HCT116 (cell line): Measurements from ENCODE around the gene TMEM181. TPM values are rescaled to one million over a fixed set of nuclear protein-coding genes. Genes with fewer than 3 reads are reported as not detected.

Experiments
- ATAC-seq: fragments of 200-7000 bp; cut with Tn5 transposase; 2 replicates; pipeline ENCODE4 v1.9.1; 2020; ENCODE audit warnings: mild to moderate bottlenecking, moderate library complexity
- BruUV-seq: library from RNA; stranded (reverse); fragments of 400-500 nt; replicated peaks from 2 replicates; lab custom pipeline; 2021; lab: Mats Ljungman, UMichigan
- CTCF ChIA-PET: fragments of 300-600 bp; sonication (Branson Sonifier 250); formaldehyde crosslinking; loops from one replicate; lab custom pipeline; 2021; ENCODE audit warnings: antibody characterized with exemption; lab: Charles Lee
- POLR2A ChIA-PET: fragments of 300-600, 350-600 bp; sonication (Branson Sonifier 250); formaldehyde crosslinking; loops from one replicate; lab custom pipeline; 2021; ENCODE audit warnings: antibody characterized with exemption; lab: Charles Lee
- RAD21 ChIA-PET, 2 experiments: fragments of 300-600 bp; sonication (Branson Sonifier 250); formaldehyde crosslinking; loops; one replicate each; lab custom pipeline; 2023; ENCODE audit warnings: low total read pairs in 2 of 2; ENCODE audit not compliant: uncharacterized antibody in 2 of 2, unreplicated experiment in 2 of 2, low non-redundant PET in 1 of 2; lab: Charles Lee
- DNase-seq: peaks from one replicate; pipeline ENCODE4 v3.0.0-alpha.2; 2010; ENCODE audit warnings: low read depth, low spot score
- H2AFZ ChIP-seq: fragments of 200-600 bp; shearing (Covaris generic), sonication (generic); 2 replicates; pipeline ENCODE4 v1.6.1; 2017; ENCODE audit warnings: low read depth, mixed run types, mixed read lengths, antibody characterized with exemption, low read length; ENCODE audit not compliant: poor library complexity, severe bottlenecking
- H3K27ac ChIP-seq: 2 replicates; pipeline ENCODE4 v1.5.1; 2012; ENCODE audit warnings: low read depth, low read length
- H3K27me3 ChIP-seq: fragments of 200-600 bp; sonication (generic); 2 replicates; pipeline ENCODE4 v1.6.1; 2016; ENCODE audit warnings: mixed run types, low read length, mixed read lengths; ENCODE audit not compliant: insufficient read depth
- H3K36me3 ChIP-seq, 2 experiments: fragments of 200-500 bp in 1 of 2; fragments of 200-600 bp in 1 of 2; sonication (Bioruptor generic) in 1 of 2; sonication (generic) in 1 of 2; 2 replicates each; pipeline versions ENCODE4 v1.5.1 to v1.6.1; 2014 to 2016; ENCODE audit warnings: low read length in 2 of 2, inconsistent platforms in 1 of 2, mixed read lengths in 1 of 2, mixed run types in 1 of 2; ENCODE audit not compliant: insufficient read depth in 2 of 2, control insufficient read depth in 1 of 2
- H3K4me1 ChIP-seq, 2 experiments: fragments of 200-600 bp in 1 of 2; sonication (generic) in 1 of 2; 2 replicates each; pipeline versions ENCODE4 v1.5.1 to v1.6.1; 2012 to 2017; ENCODE audit warnings: low read length in 2 of 2, inconsistent platforms in 1 of 2, mild to moderate bottlenecking in 1 of 2, mixed read lengths in 1 of 2, mixed run types in 1 of 2, moderate library complexity in 1 of 2; ENCODE audit not compliant: insufficient read depth in 2 of 2, control insufficient read depth in 1 of 2
- H3K4me2 ChIP-seq: fragments of 200-600 bp; sonication (generic); 2 replicates; pipeline ENCODE4 v1.6.1; 2017; ENCODE audit warnings: mixed run types, low read length, mixed read lengths
- H3K4me3 ChIP-seq, 2 experiments: fragments of 200-600 bp in 1 of 2; sonication (generic) in 1 of 2; replicated peaks in 1 of 2; 2 replicates each; pipeline ENCODE4 v1.5.1; 2011 to 2016; ENCODE audit warnings: low read length in 2 of 2, control low read depth in 1 of 2, low read depth in 1 of 2, mild to moderate bottlenecking in 1 of 2, mixed read lengths in 1 of 2, mixed run types in 1 of 2
- H3K79me2 ChIP-seq: fragments of 200-600 bp; sonication (generic); 2 replicates; pipeline ENCODE4 v1.6.1; 2017; ENCODE audit warnings: mild to moderate bottlenecking, mixed run types, low read length, moderate library complexity, mixed read lengths; ENCODE audit not compliant: insufficient read depth
- H3K9ac ChIP-seq: fragments of 200-600 bp; sonication (generic); 2 replicates; pipeline ENCODE4 v1.6.1; 2016; ENCODE audit warnings: low read length, mixed read lengths
- H3K9me2 ChIP-seq: fragments of 200-600 bp; sonication (generic), shearing (Covaris generic); 2 replicates; pipeline ENCODE4 v1.6.1; 2017; ENCODE audit warnings: mixed run types, mild to moderate bottlenecking, moderate library complexity; ENCODE audit not compliant: insufficient read depth
- H3K9me3 ChIP-seq, 2 experiments: fragments of 200-500 bp in 1 of 2; fragments of 200-600 bp in 1 of 2; sonication (Bioruptor generic) in 1 of 2; sonication (generic) in 1 of 2; 2 replicates each; pipeline ENCODE4 v1.6.1; 2014 to 2017; ENCODE audit warnings: low read length in 2 of 2, mixed read lengths in 2 of 2, inconsistent platforms in 1 of 2, low read depth in 1 of 2, mild to moderate bottlenecking in 1 of 2, mixed run types in 1 of 2, moderate library complexity in 1 of 2; ENCODE audit not compliant: control insufficient read depth in 1 of 2, insufficient read depth in 1 of 2
- H4K20me1 ChIP-seq: fragments of 200-600 bp; sonication (generic), shearing (Covaris generic); 2 replicates; pipeline ENCODE4 v1.6.1; 2017; ENCODE audit warnings: mixed run types, mild to moderate bottlenecking, moderate library complexity; ENCODE audit not compliant: insufficient read depth
- CTCF ChIP-seq, 3 experiments: fragments of 200-600 bp in 1 of 3; sonication (generic) in 1 of 3; IDR thresholded peaks in 2 of 3; conservative IDR thresholded peaks in 1 of 3; 2 replicates each; pipeline ENCODE4 v1.5.1; 2012 to 2017; ENCODE audit warnings: low read depth in 2 of 3, low read length in 2 of 3, antibody characterized with exemption in 1 of 3, borderline replicate concordance in 1 of 3, control low read depth in 1 of 3, mild to moderate bottlenecking in 1 of 3, mixed read lengths in 1 of 3, mixed run types in 1 of 3, moderate library complexity in 1 of 3; ENCODE audit not compliant: insufficient read depth in 1 of 3
- intact Hi-C: fragments of 100-400 bp; cut with micrococcal nuclease; formaldehyde crosslinking; loops from 2 replicates; pipeline ENCODE4 v1.10.0; 2022
- total RNA-seq: library from RNA; stranded (reverse); gene quantifications from one replicate; pipeline ENCODE4 v1.2.1, GENCODE V29; 2021; ENCODE audit not compliant: unreplicated experiment
- TF ChIP-seq, protein P1 (sequence below): IDR thresholded peaks from 2 replicates; pipeline ENCODE4 v1.6.1; 2011; ENCODE audit warnings: mild to moderate bottlenecking, low read length, moderate library complexity; ENCODE audit not compliant: insufficient replicate concordance; ENCODE audit errors: extremely low read depth

TMEM181 gene
- total RNA-seq, 1 experiment from 2014 or later = 34.4 TPM

GRCh38 chr6:158661156-158661685, 101.3 kb downstream of the TMEM181 start:
- POLR2A ChIA-PET = no interaction called here
- no peak overlapping the region for H3K4me2 ChIP-seq
- no TSS peak for BruUV-seq
- no peak overlapping the region for H3K4me3 ChIP-seq
- H4K20me1 ChIP-seq = no peaks in the 10 kb centered on the region
- RAD21 ChIA-PET = no interaction called here
- TF ChIP-seq, protein P1, sequence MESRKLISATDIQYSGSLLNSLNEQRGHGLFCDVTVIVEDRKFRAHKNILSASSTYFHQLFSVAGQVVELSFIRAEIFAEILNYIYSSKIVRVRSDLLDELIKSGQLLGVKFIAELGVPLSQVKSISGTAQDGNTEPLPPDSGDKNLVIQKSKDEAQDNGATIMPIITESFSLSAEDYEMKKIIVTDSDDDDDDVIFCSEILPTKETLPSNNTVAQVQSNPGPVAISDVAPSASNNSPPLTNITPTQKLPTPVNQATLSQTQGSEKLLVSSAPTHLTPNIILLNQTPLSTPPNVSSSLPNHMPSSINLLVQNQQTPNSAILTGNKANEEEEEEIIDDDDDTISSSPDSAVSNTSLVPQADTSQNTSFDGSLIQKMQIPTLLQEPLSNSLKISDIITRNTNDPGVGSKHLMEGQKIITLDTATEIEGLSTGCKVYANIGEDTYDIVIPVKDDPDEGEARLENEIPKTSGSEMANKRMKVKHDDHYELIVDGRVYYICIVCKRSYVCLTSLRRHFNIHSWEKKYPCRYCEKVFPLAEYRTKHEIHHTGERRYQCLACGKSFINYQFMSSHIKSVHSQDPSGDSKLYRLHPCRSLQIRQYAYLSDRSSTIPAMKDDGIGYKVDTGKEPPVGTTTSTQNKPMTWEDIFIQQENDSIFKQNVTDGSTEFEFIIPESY = no peak
- TF ChIP-seq CTCF (IDR thresholded peaks at IDR 0.05 in 2 of 3, conservative IDR thresholded peaks at IDR 0.05 in 1 of 3; ENCODE audit: borderline replicate concordance in 1 of 3, insufficient read depth in 1 of 3, low read depth in 2 of 3, low read length in 2 of 3) = peak in 1 of 3 experiments; percentile 26; a peak in 1 of 6 replicates
- H3K9me3 ChIP-seq = no peaks in the 10 kb centered on the region
- no peak overlapping the region for H3K9ac ChIP-seq
- intact Hi-C loops = no loop called here
- no peak overlapping the region for H2AFZ ChIP-seq
- no peaks in the 10 kb centered on the region for H3K27me3 ChIP-seq
- no peaks in the 10 kb centered on the region for H3K9me2 ChIP-seq
- no peak overlapping the region for H3K27ac ChIP-seq
- ATAC-seq (0 out of 2 replicates have a peak, but pooled peaks have one; percentile 33), DNase-seq (no peak)
- CTCF ChIA-PET = interaction anchor here (1.1 kb wide), 1 partner anchor 30 kb away, joined by 5 read pairs; no protein-coding TSS in a partner anchor
- no peaks in the 10 kb centered on the region for H3K79me2 ChIP-seq
- H3K4me1 ChIP-seq = peaks cover 17 to 29% of the 10 kb centered on the region in 2 experiments
- no peaks in the 10 kb centered on the region; a peak in 1 of 4 replicates for H3K36me3 ChIP-seq
